K562 (cell line): ENCODE results near the gene ESR2. TPM values are rescaled to one million over a fixed set of nuclear protein-coding genes. Genes with fewer than 3 reads are reported as not detected.

ENCODE experiments used
- ATAC-seq: fragments of 200-7000 bp; cut with Tn5 transposase; 3 replicates; pipeline ENCODE4 v1.9.1; 2020; ENCODE audit warnings: moderate library complexity
- BruUV-seq: library from RNA; stranded (reverse); fragments of 400-500 nt; replicated peaks from 2 replicates; lab custom pipeline; 2021; lab: Mats Ljungman, UMichigan
- CTCF ChIA-PET: fragments of 300-600 bp; formaldehyde crosslinking; extraction: SDS; loops from one replicate; lab custom pipeline; 2021; ENCODE audit warnings: low intra/inter-chr PET ratio; lab: Yijun Ruan, JAX
- POLR2A ChIA-PET: fragments of 300-600, 350-650 bp; sonication (Branson Sonifier 250); formaldehyde crosslinking; extraction: SDS; loops from one replicate; lab custom pipeline; 2021; ENCODE audit warnings: antibody characterized with exemption, inconsistent platforms; lab: Yijun Ruan, JAX
- DNase-seq, 4 experiments: peaks; one replicate each; pipeline versions ENCODE4 v3.0.0 to v3.0.0-alpha.2; 2011 to 2018; ENCODE audit warnings: low spot score in 3 of 4, mixed read lengths in 3 of 4; ENCODE audit errors: extremely low read depth in 1 of 4
- FAIRE-seq: peaks from 2 replicates; lab custom pipeline; 2011; peaks lifted over from hg19 to GRCh38; lab: Jason Lieb, UNC
- H2AFZ ChIP-seq: 2 replicates; pipeline ENCODE4 v1.6.0; 2011; ENCODE audit warnings: low read depth, low read length, control low read depth, inconsistent platforms
- H3K27ac ChIP-seq: fragments of 200-600 bp; 3 replicates; pipeline ENCODE4 v1.8.0; 2011; ENCODE audit warnings: low read depth, mild to moderate bottlenecking, control low read depth, inconsistent platforms, low read length, moderate library complexity, mixed read lengths; ENCODE audit errors: extremely low read depth
- H3K27me3 ChIP-seq, 2 experiments: fragments of 300-600 bp in 1 of 2; 2 replicates in 1 of 2; 3 replicates in 1 of 2; pipeline versions ENCODE4 v1.6.0 to v1.8.0; 2011; ENCODE audit warnings: inconsistent platforms in 2 of 2, low read length in 2 of 2, mild to moderate bottlenecking in 1 of 2, mixed read lengths in 1 of 2, moderate library complexity in 1 of 2; ENCODE audit not compliant: control insufficient read depth in 2 of 2, insufficient read depth in 2 of 2
- H3K36me3 ChIP-seq: fragments of 300-600 bp; 3 replicates; pipeline ENCODE4 v1.8.0; 2011; ENCODE audit warnings: mild to moderate bottlenecking, low read length, inconsistent platforms; ENCODE audit not compliant: control insufficient read depth, insufficient read depth
- H3K4me1 ChIP-seq, 2 experiments: fragments of 200-600 bp in 1 of 2; replicated peaks in 1 of 2; 2 replicates in 1 of 2; 3 replicates in 1 of 2; pipeline versions ENCODE4 v1.5.1 to v1.8.0; 2011; ENCODE audit warnings: inconsistent platforms in 2 of 2, low read length in 2 of 2, mild to moderate bottlenecking in 1 of 2, mixed read lengths in 1 of 2, moderate library complexity in 1 of 2; ENCODE audit not compliant: control insufficient read depth in 2 of 2, insufficient read depth in 2 of 2
- H3K4me2 ChIP-seq: 2 replicates; pipeline ENCODE4 v1.6.1; 2011; ENCODE audit warnings: low read length, control low read depth, inconsistent platforms, mixed read lengths; ENCODE audit not compliant: insufficient read depth
- H3K4me3 ChIP-seq: fragments of 200-600 bp; sonication (generic), shearing (Covaris generic); 2 replicates; pipeline ENCODE4 v1.5.1; 2016; ENCODE audit warnings: control low read depth, inconsistent platforms
- H3K79me2 ChIP-seq: fragments of 200-600 bp; 3 replicates; pipeline ENCODE4 v1.8.0; 2011; ENCODE audit warnings: low read length, inconsistent platforms; ENCODE audit not compliant: control insufficient read depth, insufficient read depth
- H3K9ac ChIP-seq, 2 experiments: 2 replicates each; pipeline versions ENCODE4 v1.6.0 to v1.6.1; 2011; ENCODE audit warnings: low read depth in 2 of 2, low read length in 2 of 2, control low read depth in 1 of 2, inconsistent platforms in 1 of 2, mild to moderate bottlenecking in 1 of 2, mixed read lengths in 1 of 2; ENCODE audit not compliant: insufficient read depth in 1 of 2
- H3K9me1 ChIP-seq: one replicate; pipeline ENCODE4 v1.6.0; 2011; ENCODE audit warnings: inconsistent platforms, mild to moderate bottlenecking, low read length, moderate library complexity; ENCODE audit not compliant: control insufficient read depth, insufficient read depth
- H3K9me3 ChIP-seq: replicated peaks from 2 replicates; pipeline ENCODE4 v1.5.1; 2011; ENCODE audit warnings: low read depth, low read length, inconsistent platforms; ENCODE audit not compliant: control insufficient read depth, insufficient read depth
- H4K20me1 ChIP-seq: replicated peaks from 2 replicates; pipeline ENCODE4 v1.6.1; 2011; ENCODE audit warnings: low read length, inconsistent platforms, mixed read lengths; ENCODE audit not compliant: control insufficient read depth, insufficient read depth
- ARHGAP35 ChIP-seq: fragments of 450-650 bp; IDR thresholded peaks from 2 replicates; pipeline ENCODE4 v1.6.1; 2018; ENCODE audit not compliant: partially characterized antibody
- BRF1 ChIP-seq: IDR thresholded peaks from 3 replicates; pipeline ENCODE4 v1.6.1; 2011; ENCODE audit warnings: borderline replicate concordance, mild to moderate bottlenecking; ENCODE audit not compliant: insufficient read length; ENCODE audit errors: extremely low read depth
- NFRKB ChIP-seq: fragments of 450-650 bp; IDR thresholded peaks from 2 replicates; pipeline ENCODE4 v1.6.1; 2016; ENCODE audit warnings: low read depth
- POLR2G ChIP-seq: fragments of 200-400 bp; formaldehyde crosslinking; IDR thresholded peaks from 2 replicates; pipeline ENCODE4 v1.6.1; 2017; ENCODE audit warnings: low read depth, mild to moderate bottlenecking, antibody characterized with exemption, low read length, moderate library complexity
- TCF7L2 ChIP-seq: fragments of 150-350 bp; IDR thresholded peaks from 2 replicates; pipeline ENCODE4 v1.6.1; 2016; ENCODE audit warnings: low read depth, mild to moderate bottlenecking, low read length, moderate library complexity
- TFAM ChIP-seq: fragments of 250-450 bp; sonication (Bioruptor Pico); conservative IDR thresholded peaks from 2 replicates; pipeline ENCODE4 v1.5.0; 2021; ENCODE audit warnings: mild to moderate bottlenecking, moderate library complexity
- THRAP3 ChIP-seq: fragments of 450-650 bp; IDR thresholded peaks from 2 replicates; pipeline ENCODE4 v1.6.1; 2016; ENCODE audit warnings: mild to moderate bottlenecking, inconsistent platforms, borderline replicate concordance
- ZNF316 ChIP-seq: fragments of 450-650 bp; IDR thresholded peaks from 2 replicates; pipeline ENCODE4 v1.6.1; 2016
- ZNF699 ChIP-seq: fragments of 250-450 bp; sonication (Bioruptor Pico); IDR thresholded peaks from 2 replicates; pipeline ENCODE4 v1.8.0; 2021; ENCODE audit warnings: mild to moderate bottlenecking, moderate library complexity; ENCODE audit not compliant: insufficient replicate concordance
- ZNF830 ChIP-seq: fragments of 250-450 bp; sonication (Bioruptor Pico); IDR thresholded peaks from 2 replicates; pipeline ENCODE4 v1.5.0; 2021; ENCODE audit warnings: mild to moderate bottlenecking
- WGBS: fragments of 100-300 bp; shearing (Covaris generic); methylation state at CpG from one replicate; pipeline ENCODE4 v1.1.6; 2016; ENCODE audit warnings: low coverage, mixed read lengths; ENCODE audit not compliant: insufficient coverage; ENCODE audit errors: missing lambda C conversion rate; 5-methylcytosine and 5-hydroxymethylcytosine counted together
- in situ Hi-C: fragments of 300-500 bp; cut with MboI; formaldehyde crosslinking; loops from 4 replicates; pipeline ENCODE4 v1.15.0; 2018; ENCODE audit warnings: inconsistent platforms, mixed read lengths
- intact Hi-C: fragments of 100-400 bp; cut with micrococcal nuclease; formaldehyde crosslinking; loops from 2 replicates; pipeline ENCODE4 v1.14.2; 2022
- polyA plus RNA-seq, 8 experiments: library from polyadenylated mRNA; depleted of rRNA in 4 of 8; stranded (reverse) in 5 of 8; unstranded in 3 of 8; fragments of >200 nt; fragmentation: Nextera tagmentation in 2 of 8; fragmentation: Illumina TruSeq in 1 of 8; extraction: Ambion mirVana in 2 of 8; extraction: Trizol in 1 of 8; gene quantifications; 2 replicates each; pipeline versions ENCODE4 v1.2.1 to v1.2.3, GENCODE V29; 2011 to 2014; ENCODE audit warnings: inconsistent platforms in 1 of 8, missing spikeins in 1 of 8
- total RNA-seq, 7 experiments: library from RNA; depleted of rRNA in 6 of 7; stranded (reverse); fragments of >200 nt in 6 of 7; fragmentation: Illumina TruSeq in 2 of 7; extraction: Trizol in 2 of 7; gene quantifications; 2 replicates each; pipeline versions ENCODE4 v1.2.1 to v1.2.3, GENCODE V29; 2011 to 2021; ENCODE audit warnings: low replicate concordance in 1 of 7
- TF ChIP-seq, protein P1 (sequence below): fragments of 250-450 bp; sonication (Bioruptor Pico); IDR thresholded peaks from 2 replicates; pipeline ENCODE4 v1.8.0; 2021; ENCODE audit warnings: moderate library complexity, mild to moderate bottlenecking, inconsistent platforms
- TF ChIP-seq, protein P2 (sequence below): fragments of 250-450 bp; sonication (Bioruptor Pico); IDR thresholded peaks from 2 replicates; pipeline ENCODE4 v1.9.0; 2021; ENCODE audit warnings: mild to moderate bottlenecking
- TF ChIP-seq, protein P3 (sequence below), 2 experiments: fragments of 250-450 bp in 1 of 2; fragments of 450-650 bp in 1 of 2; sonication (Bioruptor Pico) in 1 of 2; IDR thresholded peaks; 2 replicates each; pipeline versions ENCODE4 v1.6.1 to v1.8.0; 2016 to 2021; ENCODE audit warnings: mild to moderate bottlenecking in 2 of 2, moderate library complexity in 2 of 2, missing compliant biosample characterization in 1 of 2, missing genetic modification characterization in 1 of 2

The ESR2 gene
- total and polyA plus RNA-seq, 9 of the 15 experiments (the other 6 are each of a cell fraction or from before 2014, with no cell fraction given): 0.07 to 3.8 (median 2.0) TPM

DNA sequence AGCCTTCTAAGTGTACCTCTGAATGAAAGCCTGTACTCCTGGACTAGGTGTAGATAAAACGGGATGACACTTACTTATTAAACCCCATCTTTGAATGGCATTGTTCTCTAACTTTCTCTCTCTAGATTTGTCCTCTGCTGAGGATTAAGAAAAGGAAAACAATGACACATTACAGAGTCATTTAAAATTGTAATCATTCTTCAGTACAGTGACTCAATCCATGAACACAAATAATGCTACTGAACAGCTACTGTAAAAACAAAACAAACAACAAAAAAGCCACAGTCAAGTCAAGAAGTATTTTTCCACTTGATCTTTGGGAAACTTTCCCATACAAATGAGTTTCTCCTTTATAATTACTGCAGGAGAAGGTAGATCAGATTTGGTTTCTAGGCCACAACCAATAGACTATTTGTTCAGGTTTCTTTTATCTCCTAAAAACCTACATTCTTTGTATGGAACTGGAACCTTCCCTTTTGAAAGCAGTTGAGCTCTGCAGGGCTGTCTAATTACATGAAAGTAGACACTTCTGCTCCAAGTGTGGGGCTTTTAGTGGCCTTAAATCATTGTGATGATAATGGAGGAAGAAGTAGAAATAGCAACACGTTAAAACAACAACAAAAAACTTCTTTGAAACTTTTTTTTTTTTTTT is 219.1 kb downstream of the ESR2 start:
- no peak overlapping the region for H3K9ac ChIP-seq
- no peak overlapping the region for H2AFZ ChIP-seq
- WGBS: 0% methylated on average over 2 of the region's 2 CpGs
- intact Hi-C loops (no loop called here), in situ Hi-C loops (no loop called here)
- BruUV-seq: no TSS peak
- DNase-seq: no peak
- FAIRE-seq: no peak
- no peaks in the 10 kb centered on the region for H3K79me2 ChIP-seq
- no peak for ATAC-seq
- H3K9me1 ChIP-seq: no peaks in the 10 kb centered on the region
- no peaks in the 10 kb centered on the region for H3K36me3 ChIP-seq
- no peaks in the 10 kb centered on the region; a peak in 1 of 5 replicates for H3K27me3 ChIP-seq
- H3K27ac ChIP-seq: no peak overlapping the region
- no peaks in the 10 kb centered on the region for H4K20me1 ChIP-seq
- CTCF ChIA-PET: no interaction called here
- H3K4me3 ChIP-seq: no peak overlapping the region
- H3K9me3 ChIP-seq: no peaks in the 10 kb centered on the region
- H3K4me1 ChIP-seq: no peaks in the 10 kb centered on the region
- no peak overlapping the region for H3K4me2 ChIP-seq
- no peak for TF ChIP-seq TFAM (CRISPR knock-in tag)
- no peak for TF ChIP-seq POLR2G
- no peak for TF ChIP-seq NFRKB
- no peak for TF ChIP-seq BRF1
- TF ChIP-seq THRAP3: no peak
- TF ChIP-seq, protein P1, sequence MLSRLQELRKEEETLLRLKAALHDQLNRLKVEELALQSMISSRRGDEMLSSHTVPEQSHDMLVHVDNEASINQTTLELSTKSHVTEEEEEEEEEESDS (CRISPR knock-in tag): no peak
- no peak for TF ChIP-seq ARHGAP35
- TF ChIP-seq ZNF699 (CRISPR knock-in tag): no peak
- TF ChIP-seq, protein P2, sequence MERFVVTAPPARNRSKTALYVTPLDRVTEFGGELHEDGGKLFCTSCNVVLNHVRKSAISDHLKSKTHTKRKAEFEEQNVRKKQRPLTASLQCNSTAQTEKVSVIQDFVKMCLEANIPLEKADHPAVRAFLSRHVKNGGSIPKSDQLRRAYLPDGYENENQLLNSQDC (CRISPR knock-in tag): no peak
- no peak for TF ChIP-seq TCF7L2
- no peak for TF ChIP-seq ZNF316
- no peak for TF ChIP-seq ZNF830 (CRISPR knock-in tag)
- TF ChIP-seq, protein P3, sequence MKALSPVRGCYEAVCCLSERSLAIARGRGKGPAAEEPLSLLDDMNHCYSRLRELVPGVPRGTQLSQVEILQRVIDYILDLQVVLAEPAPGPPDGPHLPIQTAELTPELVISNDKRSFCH (CRISPR knock-in tag; IDR thresholded peaks at IDR 0.05): no peak
- TF ChIP-seq, protein P3 (tag; IDR thresholded peaks at IDR 0.05): no peak
- POLR2A ChIA-PET: no interaction called here
